Neuronal stem cell (in vitro differentiated cells): ENCODE results near the gene ARHGAP42.

Experiments used
- DNase-seq: peaks from one replicate; pipeline ENCODE4 v3.0.0-alpha.2; 2013; ENCODE audit warnings: low spot score
- H2AFZ ChIP-seq: one replicate; pipeline ENCODE4 v1.6.1; 2013; ENCODE audit warnings: mild to moderate bottlenecking, low read length, inconsistent platforms
- H2AK5ac ChIP-seq: 2 replicates; pipeline ENCODE4 v1.6.1; 2013; ENCODE audit warnings: low read depth, mild to moderate bottlenecking, inconsistent platforms, low read length, moderate library complexity, mixed read lengths
- H2BK120ac ChIP-seq: 2 replicates; pipeline ENCODE4 v1.6.1; 2013; ENCODE audit warnings: low read depth, mild to moderate bottlenecking, inconsistent platforms, low read length, moderate library complexity, mixed read lengths
- H2BK12ac ChIP-seq: one replicate; pipeline ENCODE4 v1.6.1; 2013; ENCODE audit warnings: low read length, inconsistent platforms
- H2BK15ac ChIP-seq: 2 replicates; pipeline ENCODE4 v1.6.1; 2013; ENCODE audit warnings: mild to moderate bottlenecking, low read length, inconsistent platforms, mixed read lengths
- H2BK5ac ChIP-seq: one replicate; pipeline ENCODE4 v1.6.1; 2013; ENCODE audit warnings: inconsistent platforms, mild to moderate bottlenecking, low read length, moderate library complexity
- H3K14ac ChIP-seq: one replicate; pipeline ENCODE4 v1.6.1; 2013; ENCODE audit warnings: low read length, inconsistent platforms
- H3K18ac ChIP-seq: 2 replicates; pipeline ENCODE4 v1.6.1; 2013; ENCODE audit warnings: low read length, inconsistent platforms
- H3K23ac ChIP-seq: 2 replicates; pipeline ENCODE4 v1.6.1; 2013; ENCODE audit warnings: low read depth, mild to moderate bottlenecking, mixed read lengths, low read length, inconsistent platforms; ENCODE audit not compliant: poor library complexity
- H3K27ac ChIP-seq: replicated peaks from 3 replicates; pipeline ENCODE4 v1.5.1; 2013; ENCODE audit warnings: low read length, inconsistent platforms
- H3K27me3 ChIP-seq, 3 experiments: 2 replicates each; pipeline ENCODE4 v1.6.1; 2013; ENCODE audit warnings: low read length in 3 of 3, mild to moderate bottlenecking in 2 of 3, inconsistent platforms in 1 of 3, low read depth in 1 of 3, mixed read lengths in 1 of 3, moderate library complexity in 1 of 3; ENCODE audit not compliant: control insufficient read depth in 3 of 3, insufficient read depth in 3 of 3
- H3K36me3 ChIP-seq, 2 donors: replicated peaks in 1 of 2; 2 replicates each; pipeline ENCODE4 v1.6.1; 2013; ENCODE audit warnings: low read length in 2 of 2; ENCODE audit not compliant: control insufficient read depth in 2 of 2, insufficient read depth in 2 of 2
- H3K4ac ChIP-seq: 2 replicates; pipeline ENCODE4 v1.6.1; 2013; ENCODE audit warnings: inconsistent platforms, mild to moderate bottlenecking, low read length, moderate library complexity
- H3K4me1 ChIP-seq, 2 donors: 1 replicate in 1 of 2; 2 replicates in 1 of 2; pipeline ENCODE4 v1.6.1; 2013; ENCODE audit warnings: low read length in 2 of 2, low read depth in 1 of 2; ENCODE audit not compliant: control insufficient read depth in 2 of 2, insufficient read depth in 1 of 2
- H3K4me2 ChIP-seq: one replicate; pipeline ENCODE4 v1.6.1; 2013; ENCODE audit warnings: mild to moderate bottlenecking, low read length, inconsistent platforms; ENCODE audit not compliant: insufficient read depth, poor library complexity, severe bottlenecking
- H3K4me3 ChIP-seq, 2 donors: 2 replicates each; pipeline ENCODE4 v1.5.1; 2013; ENCODE audit warnings: low read length in 2 of 2, mild to moderate bottlenecking in 2 of 2, inconsistent platforms in 1 of 2, moderate library complexity in 1 of 2
- H3K79me1 ChIP-seq: one replicate; pipeline ENCODE4 v1.6.1; 2013; ENCODE audit warnings: low read depth, mild to moderate bottlenecking, inconsistent platforms, low read length, moderate library complexity
- H3K9ac ChIP-seq: one replicate; pipeline ENCODE4 v1.6.1; 2013; ENCODE audit warnings: mild to moderate bottlenecking, low read depth, low read length, inconsistent platforms; ENCODE audit not compliant: poor library complexity
- H3K9me3 ChIP-seq, 2 donors: replicated peaks in 1 of 2; 2 replicates each; pipeline versions ENCODE3 to v1.6.1; 2013; ENCODE audit warnings: low read length in 2 of 2, mild to moderate bottlenecking in 2 of 2, inconsistent platforms in 1 of 2, low read depth in 1 of 2, mixed read lengths in 1 of 2, moderate library complexity in 1 of 2; ENCODE audit not compliant: control insufficient read depth in 2 of 2, insufficient read depth in 1 of 2
- H4K8ac ChIP-seq: one replicate; pipeline ENCODE4 v1.6.1; 2013; ENCODE audit warnings: low read depth, mild to moderate bottlenecking, inconsistent platforms, low read length, moderate library complexity
- H4K91ac ChIP-seq: one replicate; pipeline ENCODE4 v1.6.1; 2013; ENCODE audit warnings: low read length, low read depth, mild to moderate bottlenecking, inconsistent platforms; ENCODE audit not compliant: poor library complexity
- WGBS, 2 donors: extraction: QIAGEN DNeasy Blood & Tissue Kit; methylation state at CpG; one replicate each; pipeline ENCODE4 v1.1.7; 2013; ENCODE audit warnings: missing lambda C conversion rate in 2 of 2, mixed read lengths in 1 of 2; ENCODE audit not compliant: insufficient read length in 2 of 2, insufficient replicate concordance in 1 of 2; ENCODE audit errors: extremely low coverage in 2 of 2; 5-methylcytosine and 5-hydroxymethylcytosine counted together

Gene ARHGAP42

DNA sequence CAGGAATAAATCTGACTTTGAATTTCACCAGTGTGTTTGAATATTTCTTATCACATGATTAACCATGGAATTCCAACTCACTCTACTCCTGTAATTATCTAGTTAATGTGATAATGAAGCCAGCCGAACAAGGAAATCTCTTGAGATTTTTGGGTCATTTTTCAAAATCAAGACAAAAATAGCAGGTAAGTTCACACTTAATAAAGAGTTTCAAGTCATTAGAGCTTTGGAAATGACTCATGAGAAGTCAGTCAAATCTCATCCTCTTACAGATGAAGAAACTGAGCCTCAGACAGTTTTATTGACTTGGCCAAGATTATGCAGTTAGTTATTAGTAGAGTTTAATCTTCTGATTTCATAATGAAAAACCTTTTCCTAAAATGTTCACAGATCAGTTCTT, 148.8 kb downstream of the ARHGAP42 start:
- Histone ChIP-seq H3K4me3 (no peak overlapping the region), H3K79me1 (no peaks in the 10 kb centered on the region), H3K9me3 (no peaks in the 10 kb centered on the region), H3K27me3 (no peaks in the 10 kb centered on the region), H2BK12ac (no peak overlapping the region), H2AK5ac (no peak overlapping the region), H3K9ac (no peak overlapping the region), H4K91ac (no peak overlapping the region), H4K8ac (no peak overlapping the region), H3K18ac (no peak overlapping the region), H2BK15ac (no peak overlapping the region), H2BK120ac (no peak overlapping the region), H3K4ac (no peak overlapping the region), H3K4me2 (no peak overlapping the region), H3K14ac (no peak overlapping the region), H3K36me3 (no peaks in the 10 kb centered on the region), H3K4me1 (peaks cover 0 to 1% of the 10 kb centered on the region in 2 donors), H3K23ac (no peak overlapping the region), H2BK5ac (no peak overlapping the region), H2AFZ (no peak overlapping the region), H3K27ac (no peak overlapping the region)
- no CpG with 5 or more reads among the region's 1 CpG for WGBS, 2 donors
- no peak for DNase-seq

DNA sequence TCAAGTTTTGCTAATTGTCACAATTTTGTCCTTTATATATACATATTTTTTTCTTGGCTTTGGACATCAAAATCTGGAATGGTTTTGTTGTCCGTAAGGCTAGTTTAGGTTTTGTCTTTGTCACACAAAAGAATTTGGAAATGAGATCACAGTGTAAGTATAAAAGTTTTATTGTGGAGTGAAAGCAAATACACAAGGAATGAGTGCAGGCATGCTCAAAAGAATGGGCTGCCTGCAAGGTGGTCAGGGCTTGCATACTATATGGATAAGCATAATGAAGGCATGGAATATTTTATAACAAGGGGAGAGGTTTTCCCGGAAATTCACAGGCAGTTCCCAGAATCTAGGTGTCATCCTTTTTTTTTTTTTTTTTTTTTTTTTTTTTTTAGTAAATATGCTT, 150.2 kb downstream of the ARHGAP42 start:
- no peak overlapping the region for H2BK15ac ChIP-seq
- no peak overlapping the region for H4K91ac ChIP-seq
- H3K4me1 ChIP-seq, result no peaks in the 10 kb centered on the region
- H3K4me3 ChIP-seq, result no peak overlapping the region
- H3K36me3 ChIP-seq, result no peaks in the 10 kb centered on the region
- H3K4me2 ChIP-seq, result no peak overlapping the region
- no peaks in the 10 kb centered on the region for H3K27me3 ChIP-seq
- H3K23ac ChIP-seq, result no peak overlapping the region
- H3K27ac ChIP-seq, result no peak overlapping the region
- H3K4ac ChIP-seq, result no peak overlapping the region
- no peak overlapping the region for H3K14ac ChIP-seq
- H3K18ac ChIP-seq, result no peak overlapping the region
- WGBS, 2 donors, result no CpG with 5 or more reads among the region's 2 CpGs
- no peak overlapping the region for H2BK120ac ChIP-seq
- no peak for DNase-seq
- H3K9ac ChIP-seq, result no peak overlapping the region
- H2AFZ ChIP-seq, result no peak overlapping the region
- no peak overlapping the region for H2AK5ac ChIP-seq
- no peaks in the 10 kb centered on the region for H3K9me3 ChIP-seq
- no peak overlapping the region for H2BK5ac ChIP-seq
- H3K79me1 ChIP-seq, result no peaks in the 10 kb centered on the region
- no peak overlapping the region for H4K8ac ChIP-seq
- no peak overlapping the region for H2BK12ac ChIP-seq

DNA sequence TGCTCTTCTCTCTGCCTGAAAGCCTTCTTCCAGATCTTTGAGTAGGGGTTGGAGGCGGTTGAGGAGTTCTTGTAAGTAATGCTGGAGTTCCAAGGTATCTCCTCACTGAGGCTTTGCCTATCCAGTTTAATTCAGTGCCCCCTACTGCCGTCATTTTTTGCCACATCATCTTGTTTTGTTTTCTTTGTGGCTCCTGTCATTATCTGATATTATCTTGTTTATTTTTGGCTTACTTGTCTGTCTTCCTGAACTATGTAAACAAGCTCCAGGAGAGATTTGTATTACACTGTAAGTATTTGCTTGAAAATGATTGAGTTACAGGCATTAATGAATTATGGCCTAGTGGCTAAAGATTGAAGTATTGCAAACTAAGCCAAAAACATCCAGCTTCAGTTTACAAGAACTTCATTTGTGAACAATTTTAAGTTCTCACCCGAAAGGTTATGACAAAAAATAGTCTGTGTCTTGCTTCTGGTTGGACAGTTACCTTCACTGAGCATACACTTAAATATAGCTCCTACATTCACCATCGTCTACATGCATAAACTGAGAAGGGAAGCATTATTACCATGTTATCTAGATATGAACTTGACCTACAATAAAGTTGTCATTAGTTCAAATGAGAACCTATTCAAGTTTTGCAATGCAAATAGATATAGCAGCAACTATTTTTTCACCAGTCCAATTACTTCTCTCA, 154.8 kb downstream of the ARHGAP42 start:
- H2BK120ac ChIP-seq, result no peak overlapping the region
- no peak overlapping the region for H3K4me2 ChIP-seq
- no peak overlapping the region for H2BK5ac ChIP-seq
- no peak overlapping the region for H3K27ac ChIP-seq
- H3K23ac ChIP-seq, result no peak overlapping the region
- H2BK15ac ChIP-seq, result no peak overlapping the region
- H3K27me3 ChIP-seq, result no peaks in the 10 kb centered on the region
- no peaks in the 10 kb centered on the region for H3K36me3 ChIP-seq
- no peak overlapping the region for H3K4me3 ChIP-seq
- H3K9me3 ChIP-seq, result no peaks in the 10 kb centered on the region
- H3K4ac ChIP-seq, result no peak overlapping the region
- H4K91ac ChIP-seq, result no peak overlapping the region
- no peak overlapping the region for H2BK12ac ChIP-seq
- DNase-seq, result no peak
- WGBS, 2 donors, result no CpG with 5 or more reads among the region's 4 CpGs
- H3K79me1 ChIP-seq, result no peaks in the 10 kb centered on the region
- no peak overlapping the region for H3K14ac ChIP-seq
- H3K9ac ChIP-seq, result no peak overlapping the region
- no peak overlapping the region for H2AFZ ChIP-seq
- H3K4me1 ChIP-seq, result no peaks in the 10 kb centered on the region
- no peak overlapping the region for H3K18ac ChIP-seq
- no peak overlapping the region for H4K8ac ChIP-seq
- no peak overlapping the region for H2AK5ac ChIP-seq

DNA sequence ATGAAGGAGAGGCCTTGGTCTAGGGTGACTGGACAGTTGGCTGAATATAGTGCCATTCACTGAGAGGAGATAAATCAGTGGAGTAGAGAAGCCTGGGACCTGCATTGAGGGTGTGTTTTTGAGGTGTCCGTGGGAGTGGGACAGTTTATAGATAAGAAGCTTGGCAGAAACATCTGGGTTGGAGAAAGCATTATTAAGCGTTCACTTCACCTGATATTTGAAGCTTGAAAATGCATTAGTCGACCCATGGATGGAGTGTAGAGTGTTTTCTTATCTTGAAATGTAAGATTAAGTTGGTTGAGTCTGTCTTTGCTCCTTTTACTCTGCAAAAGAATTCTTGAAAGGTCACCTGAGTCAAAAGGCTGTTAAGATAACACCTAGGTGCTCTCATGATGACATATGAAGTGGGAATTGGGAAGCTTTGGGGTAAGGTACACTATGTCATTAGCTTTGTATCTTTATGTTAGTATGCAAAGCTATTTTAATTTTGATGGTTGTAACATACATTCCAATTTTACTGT, 160.7 kb downstream of the ARHGAP42 start:
- Histone ChIP-seq H3K79me1 (no peaks in the 10 kb centered on the region), H2AFZ (no peak overlapping the region), H2BK5ac (no peak overlapping the region), H3K9me3 (peaks cover 0 to 1% of the 10 kb centered on the region in 2 donors), H4K8ac (no peak overlapping the region), H3K14ac (no peak overlapping the region), H3K23ac (no peak overlapping the region), H2BK120ac (no peak overlapping the region), H2AK5ac (no peak overlapping the region), H3K4me2 (no peak overlapping the region), H2BK12ac (no peak overlapping the region), H4K91ac (no peak overlapping the region), H3K4ac (no peak overlapping the region), H3K27me3 (no peaks in the 10 kb centered on the region), H3K36me3 (peaks cover 0 to 2% of the 10 kb centered on the region in 2 donors), H2BK15ac (no peak overlapping the region), H3K4me1 (peaks cover 0 to 2% of the 10 kb centered on the region in 2 donors), H3K4me3 (no peak overlapping the region), H3K9ac (no peak overlapping the region), H3K18ac (no peak overlapping the region), H3K27ac (no peak overlapping the region)
- WGBS, 2 donors, result no CpG with 5 or more reads among the region's 3 CpGs
- DNase-seq, result no peak
